T-helper 1 cell treated with Interleukin-12 subunit alpha and Interleukin-12 subunit beta and Interleukin-4 antibody, amounts not matched to agents 30 ng/mL and 1 ng/mL, for 36 hours (primary cell): ENCODE data around the gene AGK. TPM values are rescaled to one million over a fixed set of nuclear protein-coding genes. Genes with fewer than 3 reads are reported as not detected.

ENCODE experiments used
- intact Hi-C: fragments of 100-400 bp; cut with micrococcal nuclease; formaldehyde crosslinking; loops from one replicate; pipeline ENCODE4 v1.15.1; 2024
- total RNA-seq: library from RNA; stranded (reverse); gene quantifications from 2 replicates; pipeline ENCODE4 v1.2.3, GENCODE V29; 2022

AGK gene
- total RNA-seq, 1 donor from 2014 or later: 79.0 TPM

DNA sequence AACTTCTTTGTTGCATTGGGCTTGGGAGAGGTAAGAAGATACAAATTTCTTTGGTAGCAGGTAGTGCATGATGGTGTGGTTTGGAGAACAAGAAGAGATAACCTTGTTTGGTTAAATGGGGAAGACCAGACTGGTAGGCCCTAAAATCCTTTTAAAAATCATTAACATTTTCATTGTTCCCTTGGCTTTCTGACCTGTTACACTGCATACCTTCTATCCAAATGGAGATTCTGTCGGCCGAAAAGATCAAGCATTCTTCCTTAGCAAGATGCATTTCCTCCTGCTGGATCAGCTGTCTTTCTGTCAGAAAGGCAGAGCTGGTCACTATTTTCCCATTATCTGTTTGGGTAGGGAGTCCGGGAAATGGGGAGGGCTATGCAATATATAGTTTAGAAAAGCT is 33.7 kb downstream of the AGK start:
- intact Hi-C loops: no loop called here

DNA sequence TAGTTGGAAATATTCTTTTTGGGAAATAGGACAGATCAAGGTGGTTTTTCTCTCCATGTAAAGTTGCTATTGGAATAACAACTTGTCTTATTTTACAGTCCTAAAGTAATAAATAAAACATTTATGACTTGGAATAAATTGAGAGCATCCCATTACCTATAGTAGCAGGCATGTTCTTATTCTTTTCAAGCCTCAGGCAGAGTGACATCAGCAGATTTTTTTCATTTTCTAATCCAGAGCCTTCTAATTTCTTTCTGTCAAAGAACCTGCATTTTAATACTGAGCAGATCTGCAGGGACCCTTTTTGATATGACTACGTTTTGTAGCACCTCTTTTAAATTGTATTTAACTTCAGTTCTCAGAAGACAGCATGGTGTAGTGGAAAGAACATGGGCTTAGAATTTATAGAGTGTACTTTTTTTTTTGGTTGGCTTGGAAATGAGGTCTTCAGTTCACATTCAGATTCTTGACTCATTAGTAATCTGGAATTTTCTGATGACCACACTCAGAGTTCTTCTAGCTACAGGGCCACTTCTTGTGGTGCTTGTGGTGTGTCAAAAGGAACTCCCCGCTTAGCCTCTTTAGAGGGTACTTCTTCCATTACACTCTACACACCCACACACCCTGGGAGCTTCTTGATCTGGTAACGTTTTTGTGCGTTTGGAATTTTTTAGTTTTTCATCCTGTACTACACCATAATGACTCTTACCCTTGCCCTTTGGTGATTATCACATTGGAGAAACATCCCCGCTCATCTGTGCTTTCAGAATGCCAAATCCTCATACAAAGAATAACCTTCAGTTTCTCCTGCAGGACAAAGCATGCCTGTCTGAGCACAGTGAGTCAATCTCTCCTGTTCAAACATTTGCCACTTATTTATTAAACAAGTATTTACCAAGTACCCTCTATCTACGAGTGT is 34.6 kb downstream of the AGK start:
- intact Hi-C loops: loop anchor here (1.0 kb wide), 1 partner anchor 28 kb away; no protein-coding TSS in a partner anchor

DNA sequence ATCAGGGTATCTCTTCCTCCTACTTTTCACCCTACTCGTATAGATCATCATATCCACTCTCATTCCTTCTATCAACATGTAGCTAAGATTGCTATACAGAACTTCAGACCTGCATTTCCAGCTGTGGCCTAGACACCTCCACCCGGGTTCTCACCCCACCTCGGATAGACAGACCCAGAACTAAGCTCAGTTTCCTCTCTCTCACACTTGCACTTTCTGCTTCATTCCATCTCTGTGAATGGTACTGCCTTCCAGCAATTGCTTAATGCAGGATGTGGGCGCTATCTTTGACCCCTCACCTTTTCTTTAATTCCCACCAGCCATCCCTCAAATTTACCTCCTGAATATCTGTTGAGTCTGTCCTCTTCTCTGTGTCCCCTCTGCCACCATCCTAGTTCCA is 35.7 kb downstream of the AGK start:
- intact Hi-C loops: loop anchor here (1.0 kb wide), 1 partner anchor 29 kb away; no protein-coding TSS in a partner anchor

DNA sequence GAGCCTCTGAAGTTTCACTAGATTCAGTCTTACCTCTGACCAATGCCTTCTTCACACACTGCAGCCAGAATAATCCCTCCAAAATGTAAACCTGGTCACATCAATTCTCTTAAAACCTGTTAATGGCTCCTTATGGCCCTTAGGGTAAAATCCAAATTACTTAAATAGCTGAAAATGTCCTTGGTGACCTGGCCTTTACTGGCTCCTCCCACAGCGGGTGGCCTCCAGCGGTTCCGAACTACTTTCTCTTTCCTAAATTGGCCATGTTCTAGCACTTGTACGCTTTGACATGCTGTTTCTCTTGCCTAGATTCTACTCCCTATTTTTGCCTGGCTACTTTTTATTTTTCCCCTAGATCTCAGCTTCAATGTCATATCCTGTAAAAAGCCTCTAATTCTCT is 36.1 kb downstream of the AGK start:
- intact Hi-C loops: no loop called here

DNA sequence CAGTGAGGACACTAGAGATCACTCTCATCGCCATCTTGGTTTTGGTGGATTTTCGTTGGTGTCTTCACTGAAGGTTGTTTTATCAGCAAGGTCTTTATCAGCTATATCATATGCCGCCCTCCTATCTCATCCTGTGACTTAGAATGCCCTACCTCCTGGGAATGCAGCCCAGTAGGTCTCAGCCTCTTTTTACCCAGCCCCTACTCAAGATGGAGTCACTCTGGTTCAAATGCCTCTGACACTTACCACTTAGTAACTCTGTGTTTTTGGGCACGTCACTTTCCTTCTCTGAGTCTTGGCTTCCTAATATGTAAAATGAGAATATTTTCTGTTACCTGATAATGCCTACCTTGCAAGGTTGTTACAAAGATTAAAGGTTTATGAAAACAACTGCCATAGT is 37.7 kb downstream of the AGK start:
- intact Hi-C loops: no loop called here

DNA sequence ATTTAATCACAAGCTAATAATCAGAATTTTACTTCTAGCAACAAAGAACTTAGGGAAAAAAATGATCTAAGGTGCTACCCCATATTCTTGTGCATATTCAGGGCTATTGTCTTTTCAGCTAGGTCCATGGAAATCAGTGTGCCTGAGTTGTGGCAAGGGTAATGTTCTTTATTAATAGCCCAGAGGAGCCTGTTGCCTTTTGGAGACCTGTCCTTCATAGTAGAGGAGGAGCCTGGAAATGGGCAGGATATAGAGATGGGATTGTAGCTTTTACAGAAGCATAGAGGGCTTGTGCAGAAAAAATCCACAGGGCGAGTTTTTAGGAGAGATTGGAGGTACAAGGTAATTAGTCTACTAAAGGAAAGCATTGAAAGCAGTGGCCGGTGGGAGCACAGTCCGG is 38.9 kb downstream of the AGK start:
- intact Hi-C loops: no loop called here

DNA sequence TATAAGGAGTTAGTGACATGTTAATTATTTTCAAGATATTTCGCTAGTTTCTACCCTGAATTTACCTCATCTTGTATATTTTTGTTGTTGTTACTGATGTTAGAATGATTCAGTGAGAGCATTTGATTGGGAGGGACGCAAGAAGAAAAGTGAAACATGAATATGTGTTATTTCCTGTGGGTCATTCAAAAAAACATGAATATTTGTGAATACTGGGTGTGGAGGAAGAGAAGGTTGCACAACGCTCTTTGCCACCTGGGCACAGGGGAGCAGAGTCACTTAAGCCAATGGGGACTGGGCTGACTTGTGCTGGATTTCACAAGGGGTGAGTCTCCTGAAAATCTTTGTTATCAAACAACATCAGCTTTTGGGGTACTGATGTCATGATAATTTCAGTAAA is 39.5 kb downstream of the AGK start:
- intact Hi-C loops: no loop called here

DNA sequence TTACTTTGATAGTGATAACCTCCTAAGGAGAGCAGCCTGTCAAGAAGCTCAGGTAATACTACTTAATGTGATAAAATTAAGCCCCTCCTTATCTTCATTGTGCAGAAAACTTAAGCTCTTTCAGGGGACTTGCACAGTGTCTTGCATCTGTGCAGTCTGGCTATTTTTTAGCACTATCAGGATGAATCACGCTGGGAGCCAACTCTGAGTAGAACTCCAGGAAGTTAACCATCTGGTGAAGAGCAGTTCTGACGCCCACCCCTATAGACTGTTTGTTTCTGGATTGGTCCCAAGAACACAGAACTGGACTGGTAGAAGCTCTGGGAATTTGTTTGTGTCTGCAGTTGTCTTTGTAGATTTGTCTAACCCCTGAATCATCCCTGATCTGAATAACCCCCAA is 41.9 kb downstream of the AGK start:
- intact Hi-C loops: no loop called here

DNA sequence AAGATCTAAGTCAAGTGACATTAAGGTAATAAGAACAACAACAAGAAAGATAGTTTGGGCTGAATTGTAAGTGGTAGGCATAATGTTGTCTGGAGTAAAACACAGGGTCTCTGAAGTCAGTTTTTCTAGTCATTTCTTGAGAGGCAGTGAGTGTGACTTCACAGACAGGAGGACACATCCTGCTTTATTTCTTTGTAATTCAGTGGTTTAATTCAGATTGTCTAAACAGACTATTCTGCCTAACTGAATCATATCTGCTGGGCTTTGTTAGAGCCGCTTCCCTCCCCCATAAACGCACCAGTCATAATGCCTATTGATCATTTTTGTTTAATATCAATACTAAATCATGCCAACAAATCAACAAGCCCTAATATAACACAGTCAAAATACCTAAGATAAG is 46.8 kb downstream of the AGK start:
- intact Hi-C loops: no loop called here

DNA sequence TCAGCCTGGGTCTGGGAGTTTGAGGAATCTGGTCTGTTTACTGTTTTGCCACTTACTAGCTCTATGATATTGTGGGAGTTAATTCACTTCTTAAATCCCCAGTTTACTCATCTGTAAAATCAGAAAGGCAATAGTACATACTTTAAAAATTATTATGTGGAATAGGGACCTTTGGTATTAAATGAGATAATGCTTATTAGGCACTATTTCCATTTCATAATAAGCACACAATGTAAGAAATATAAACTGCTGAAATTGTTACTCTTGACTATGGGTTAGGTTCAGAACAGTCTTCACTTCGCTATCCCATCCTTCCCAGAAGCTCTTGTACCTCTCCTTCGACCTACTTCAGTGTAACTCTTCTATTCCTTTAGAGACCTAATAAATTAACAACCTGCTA is 47.2 kb downstream of the AGK start:
- intact Hi-C loops: no loop called here

DNA sequence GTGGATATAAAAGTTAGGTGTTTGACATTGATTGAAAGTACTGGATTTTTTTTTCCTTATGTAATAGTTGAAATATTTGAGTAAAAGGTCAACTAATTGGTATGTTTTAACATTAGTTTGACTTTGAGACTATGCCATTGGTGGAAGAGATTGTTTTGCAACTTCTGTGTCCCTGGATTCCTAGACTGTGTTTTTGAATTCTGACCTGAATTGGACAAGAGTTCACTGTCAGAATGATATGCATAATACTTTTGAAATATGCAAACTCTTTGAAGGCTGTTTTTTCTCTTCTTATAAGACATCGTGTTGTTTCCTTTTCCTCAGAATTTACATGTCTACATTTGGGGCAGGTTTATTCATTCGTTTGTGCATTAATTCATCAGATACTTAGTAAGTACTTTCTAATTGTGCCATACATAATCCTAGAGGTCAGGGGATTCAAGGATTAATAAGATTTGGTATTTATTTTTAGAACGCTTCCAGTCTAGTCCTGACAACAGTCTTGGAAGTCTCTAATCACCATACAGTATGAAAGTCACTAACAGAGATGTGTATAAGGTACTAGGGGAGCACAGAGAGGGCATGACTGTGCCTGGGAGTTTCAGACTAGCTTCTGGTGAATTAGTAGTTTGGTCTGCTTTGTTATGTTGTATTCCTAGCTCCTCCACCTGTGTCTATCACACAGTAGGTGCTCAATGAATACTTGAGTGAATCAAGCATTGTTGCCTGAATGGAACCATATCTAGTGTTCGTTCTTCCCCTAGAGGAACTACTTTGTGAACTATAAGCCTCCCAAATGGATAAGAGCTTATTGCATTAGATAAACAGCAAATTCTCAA is 49.2 kb downstream of the AGK start:
- intact Hi-C loops: no loop called here

DNA sequence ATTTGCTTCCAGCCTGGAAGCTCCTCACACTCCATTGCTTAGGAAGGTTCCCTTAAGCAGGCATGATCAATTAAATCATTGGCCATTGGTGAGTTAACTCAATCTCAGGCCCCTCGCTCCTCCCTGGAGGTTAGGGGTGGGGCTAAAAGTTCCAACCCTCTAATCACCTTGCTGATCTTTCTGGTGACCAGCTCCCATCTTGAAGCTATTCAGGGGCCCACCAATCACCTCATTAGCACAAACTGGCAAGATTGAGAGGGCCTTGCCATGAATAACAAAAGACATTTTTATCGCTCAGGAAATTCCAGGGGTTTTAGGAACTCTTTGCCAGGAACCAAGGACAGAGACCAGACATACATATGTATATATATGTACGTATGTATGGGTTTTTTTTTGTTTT is 58.4 kb downstream of the AGK start:
- intact Hi-C loops: no loop called here

DNA sequence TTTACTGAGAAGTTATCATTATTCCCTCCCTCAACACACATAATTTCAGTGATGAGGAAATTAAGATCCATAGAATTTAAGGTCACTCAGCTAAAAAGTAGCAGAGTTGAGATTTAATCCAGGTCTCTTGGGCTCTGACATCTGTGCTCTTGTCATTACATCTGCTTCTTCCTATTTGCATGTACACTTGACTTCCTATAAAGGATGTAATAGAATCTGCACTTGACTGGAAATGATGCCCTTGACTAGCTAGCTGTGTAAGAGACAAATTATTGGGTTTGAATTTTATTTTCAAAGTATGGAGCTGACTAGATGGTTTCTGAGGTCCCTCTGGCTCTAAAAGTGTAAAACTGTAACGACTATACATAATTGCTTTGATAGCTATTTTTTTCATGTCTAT is 59.5 kb downstream of the AGK start:
- intact Hi-C loops: no loop called here

DNA sequence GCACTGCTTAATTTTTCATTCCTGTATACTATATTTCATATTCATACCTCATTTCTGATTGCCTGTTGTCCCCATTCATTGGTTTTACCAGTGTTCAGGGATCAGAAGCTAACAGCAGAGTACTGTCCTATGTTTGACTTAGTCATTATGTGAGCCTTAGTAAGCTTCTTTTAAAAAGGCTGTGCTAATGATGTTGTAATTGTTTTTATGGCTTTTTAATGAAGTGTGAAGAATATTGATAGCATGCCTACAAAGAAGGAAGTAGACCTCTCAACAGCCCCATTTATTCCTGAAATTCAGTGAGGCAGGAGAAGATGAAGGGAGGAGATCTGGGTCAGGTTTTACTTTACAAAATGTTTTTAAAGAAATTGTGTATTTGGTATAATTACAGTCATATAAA is 61.7 kb downstream of the AGK start:
- intact Hi-C loops: no loop called here

DNA sequence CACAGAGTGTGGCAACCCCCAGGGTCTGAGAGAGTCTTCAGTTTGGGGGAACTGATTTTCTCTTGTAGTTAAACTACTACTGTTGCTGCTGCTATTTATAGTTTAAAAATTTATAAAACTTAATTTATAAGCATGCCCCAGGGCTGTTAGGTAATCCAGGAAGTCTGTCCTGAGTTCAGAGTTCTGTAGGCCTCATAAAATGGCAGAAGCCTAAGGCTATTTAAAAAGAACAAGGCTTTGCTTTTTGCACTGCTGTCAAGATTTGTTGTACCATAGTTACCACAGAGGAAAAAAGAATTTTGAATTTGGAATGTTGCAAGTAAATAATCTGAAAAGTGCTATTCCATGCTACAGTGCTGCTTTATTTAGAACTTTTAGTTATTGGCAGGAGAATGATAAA is 66.1 kb downstream of the AGK start:
- intact Hi-C loops: no loop called here

DNA sequence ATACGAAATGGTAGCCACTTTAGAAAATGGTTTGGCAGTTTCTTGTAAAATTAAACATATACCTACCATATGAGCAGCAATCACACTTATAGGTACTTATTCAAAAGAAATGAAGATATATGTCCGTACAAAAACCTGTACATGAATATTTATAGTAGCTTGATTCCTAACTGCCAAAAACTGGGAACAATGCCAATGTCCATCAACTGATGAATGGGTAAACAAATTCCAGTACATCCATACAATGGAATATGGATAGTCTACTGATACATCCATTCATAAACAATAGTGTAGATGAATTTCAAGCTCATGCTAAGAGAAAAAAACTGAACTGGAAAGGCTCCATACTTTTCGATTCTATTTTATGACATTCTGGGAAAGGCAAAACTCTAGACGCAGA is 68.5 kb downstream of the AGK start:
- intact Hi-C loops: no loop called here

DNA sequence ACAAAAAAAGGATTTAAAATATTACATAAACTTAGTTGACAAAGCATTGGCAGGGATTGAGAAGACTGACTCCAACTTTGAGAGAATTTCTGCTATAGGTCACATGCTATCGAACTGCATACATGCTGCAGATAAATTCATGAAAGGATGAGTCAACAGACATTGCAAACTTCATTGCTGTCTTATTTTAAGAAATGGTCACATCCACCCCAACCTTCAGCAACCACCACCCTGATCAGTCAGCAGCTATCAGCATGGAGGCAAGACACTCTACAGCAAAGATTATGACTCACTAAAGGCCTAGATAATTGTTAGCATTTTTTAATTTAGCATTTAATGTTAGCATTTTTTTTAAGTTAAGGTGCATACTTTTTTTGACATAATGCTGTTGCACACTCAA is 73.6 kb downstream of the AGK start:
- intact Hi-C loops: no loop called here

DNA sequence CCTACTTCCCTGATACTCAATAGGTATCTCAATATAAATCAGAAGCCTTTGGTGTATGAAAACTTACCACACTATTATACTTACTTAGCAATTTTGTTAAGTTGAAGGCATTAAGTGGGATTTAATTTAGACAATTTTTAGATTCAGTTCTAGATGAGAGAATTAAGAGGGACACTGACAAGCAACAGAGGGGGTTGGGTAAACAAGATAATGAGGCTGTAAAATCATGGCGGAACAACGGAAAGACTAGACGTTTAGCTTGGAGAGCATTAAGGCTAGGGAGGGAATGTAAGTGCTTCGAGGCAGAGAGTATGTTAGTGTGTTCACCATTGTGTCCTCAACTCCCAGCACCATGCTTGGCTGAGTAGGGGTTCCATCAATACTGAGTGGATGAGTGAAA is 79.4 kb downstream of the AGK start:
- intact Hi-C loops: no loop called here

DNA sequence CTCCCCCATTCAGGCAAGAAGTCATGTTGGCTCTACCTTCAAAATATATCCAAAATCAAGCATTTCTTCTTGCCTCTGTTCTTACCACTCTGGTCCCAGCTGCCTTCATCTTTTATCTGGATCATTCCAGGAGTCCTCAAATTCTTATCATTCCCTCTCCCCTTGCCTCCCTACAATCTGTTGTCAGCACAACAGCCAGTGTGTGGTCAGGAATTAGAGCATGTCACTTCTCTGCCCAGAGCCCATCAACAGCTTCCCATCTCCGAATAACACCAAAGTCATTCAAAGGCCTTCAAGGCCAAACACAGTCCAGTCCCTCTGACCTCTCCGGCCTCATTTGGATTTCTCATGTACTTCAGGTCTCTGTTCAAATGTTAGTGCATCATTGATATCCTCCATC is 80.3 kb downstream of the AGK start:
- intact Hi-C loops: no loop called here

DNA sequence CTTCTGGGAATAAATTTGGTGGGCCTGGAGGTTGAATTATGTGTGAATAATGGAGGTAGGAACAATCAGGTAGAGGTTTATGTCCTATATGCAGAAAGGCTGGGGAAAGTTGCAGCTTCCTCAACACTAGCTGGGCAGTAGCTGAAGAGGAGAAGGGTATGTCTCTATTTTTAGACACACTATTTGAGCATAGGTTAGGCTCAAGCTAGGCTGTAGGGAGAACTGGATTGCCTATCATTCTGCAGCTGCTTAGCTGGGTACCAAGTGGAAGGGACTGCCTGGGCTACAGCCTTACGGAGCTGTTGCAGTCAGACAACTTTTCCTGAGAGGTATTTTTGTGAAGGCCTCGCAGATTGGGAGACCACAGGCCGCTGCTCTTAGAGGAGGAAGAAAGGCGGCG is 82.9 kb downstream of the AGK start:
- intact Hi-C loops: no loop called here

DNA sequence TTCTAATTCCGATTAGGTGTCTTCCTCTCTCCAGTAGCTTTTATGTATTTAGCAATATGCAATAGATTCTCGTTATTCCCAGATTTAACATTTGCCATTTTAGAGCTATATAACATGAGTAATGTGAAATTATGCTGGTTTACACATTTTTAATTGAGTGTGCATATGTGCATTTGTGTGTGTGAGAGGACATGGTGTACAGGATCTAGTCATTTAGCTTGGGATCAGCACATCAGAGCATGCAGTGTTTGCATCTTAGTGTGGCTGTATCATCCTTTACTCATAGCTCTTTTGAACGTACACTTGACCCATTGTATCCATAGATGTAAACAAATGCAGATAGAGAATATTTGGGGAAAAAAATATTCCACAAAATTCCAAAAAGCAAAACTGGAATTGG is 84.8 kb downstream of the AGK start:
- intact Hi-C loops: no loop called here

DNA sequence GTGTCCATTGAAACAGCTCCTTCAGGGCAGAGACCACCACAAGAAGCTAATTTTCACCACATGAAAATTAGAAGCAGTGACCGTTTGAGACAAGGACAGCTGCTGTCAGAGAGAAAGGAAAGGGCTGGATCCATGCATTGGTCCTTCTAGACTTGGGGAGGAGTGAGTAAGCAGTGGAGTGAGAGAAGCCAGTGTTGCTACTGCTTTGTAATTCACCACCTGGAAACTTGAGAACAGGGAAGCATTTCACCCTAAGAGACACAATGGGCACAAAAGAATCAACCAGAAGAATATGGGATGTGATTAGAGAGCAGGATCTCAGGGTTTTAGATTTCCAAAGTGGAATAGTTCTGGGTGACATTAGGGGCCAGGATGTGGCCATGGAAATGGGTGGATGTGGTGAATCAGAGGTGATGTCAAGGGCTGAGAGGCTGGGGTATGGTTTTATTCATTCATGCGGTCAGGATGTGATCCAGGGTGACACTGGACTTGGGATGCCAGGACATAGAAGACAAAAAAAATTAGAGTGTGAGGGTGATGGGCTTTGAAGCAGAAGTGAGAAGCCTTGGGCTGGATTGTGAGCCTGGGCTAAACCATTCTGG is 89.1 kb downstream of the AGK start:
- intact Hi-C loops: no loop called here
